Eye (tissue), 1 donor: Measurements from ENCODE around the gene BUD31.
A peak's percentile ranks its signal among the peaks of the same experiment; 100 is the strongest.
"Not testable (repeated sequence)": the region's sequence is repeated elsewhere in the genome, so short reads cannot be mapped to it uniquely, and the experiment has no call there.

Source experiments
- DNase-seq: peaks from one replicate; pipeline ENCODE4 v3.0.0-alpha.2; 2015

Gene BUD31

DNA sequence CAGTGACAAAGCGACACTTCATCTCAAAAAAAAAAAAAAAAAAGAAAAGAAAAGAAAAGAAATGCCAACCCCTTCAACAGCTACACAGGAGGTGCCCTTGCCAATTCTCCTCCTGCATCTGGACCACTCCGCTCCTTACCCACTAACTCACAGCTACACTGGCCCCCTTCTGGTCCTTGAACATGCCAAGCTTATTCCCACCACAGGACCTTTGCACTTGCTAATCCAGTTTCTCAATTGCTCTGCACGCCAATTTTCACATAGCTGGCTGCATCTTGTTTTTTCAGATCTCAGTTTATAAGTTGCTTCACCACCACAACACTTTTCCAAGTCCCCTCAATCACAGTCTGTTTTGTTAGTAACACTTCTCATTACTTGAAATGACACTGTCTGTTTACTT is 5.9 kb upstream of the BUD31 start:
- no peak for DNase-seq

DNA sequence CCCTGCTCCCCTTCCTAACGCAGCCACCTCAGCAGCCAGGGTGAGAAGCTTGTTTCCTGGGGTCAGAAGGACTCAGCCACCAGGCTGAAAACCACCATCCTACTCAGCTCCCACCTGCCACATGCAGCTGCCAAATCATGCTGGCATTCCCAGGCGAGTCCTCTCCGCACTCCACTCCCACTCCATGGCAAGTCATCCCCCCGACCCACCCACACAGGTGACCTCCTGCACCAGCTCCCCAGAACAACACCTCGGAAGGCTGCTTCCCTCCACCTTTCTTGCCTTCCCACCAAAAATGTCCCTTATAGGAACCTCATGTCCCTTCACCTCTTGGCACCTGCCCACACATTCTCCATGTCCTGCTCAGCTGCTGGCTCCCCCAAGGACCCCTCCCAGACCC is 5.0 kb upstream of the BUD31 start:
- no peak for DNase-seq

DNA sequence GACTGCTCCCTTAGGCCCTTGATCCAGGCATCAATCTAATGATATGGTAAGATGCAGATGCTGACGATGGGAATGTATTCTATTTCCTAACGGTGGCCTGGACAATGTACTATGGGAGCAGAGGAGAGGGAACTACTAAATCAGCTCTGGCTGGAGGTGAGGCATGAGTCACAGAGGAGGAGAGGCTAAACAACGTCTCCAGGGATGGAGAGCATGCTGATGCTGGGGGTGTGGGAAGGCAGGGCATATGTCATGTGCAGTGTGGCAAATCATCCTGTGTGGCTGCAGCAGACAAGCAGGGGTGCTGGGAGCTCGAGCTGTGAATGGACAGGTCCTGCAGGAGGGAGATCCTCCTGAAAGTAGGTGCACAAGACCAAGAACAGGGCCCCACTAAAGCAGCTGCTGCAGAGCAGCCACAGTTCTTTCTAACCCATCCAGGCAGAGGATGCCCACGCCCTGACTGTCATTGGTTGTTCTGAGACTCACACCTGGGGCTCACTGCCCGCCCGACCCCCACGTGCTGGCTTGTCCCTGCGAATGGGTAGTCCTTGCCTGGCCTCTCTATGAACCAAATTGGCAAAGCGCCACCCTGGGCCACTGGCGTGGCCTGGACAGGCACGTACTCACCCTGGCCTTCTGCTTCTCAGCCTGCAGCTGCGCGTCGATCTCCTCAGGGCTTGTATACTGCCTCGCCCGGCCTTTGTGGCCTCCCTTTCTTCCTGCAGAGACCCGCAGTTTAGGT is 4.4 kb upstream of the BUD31 start:
- no peak for DNase-seq

DNA sequence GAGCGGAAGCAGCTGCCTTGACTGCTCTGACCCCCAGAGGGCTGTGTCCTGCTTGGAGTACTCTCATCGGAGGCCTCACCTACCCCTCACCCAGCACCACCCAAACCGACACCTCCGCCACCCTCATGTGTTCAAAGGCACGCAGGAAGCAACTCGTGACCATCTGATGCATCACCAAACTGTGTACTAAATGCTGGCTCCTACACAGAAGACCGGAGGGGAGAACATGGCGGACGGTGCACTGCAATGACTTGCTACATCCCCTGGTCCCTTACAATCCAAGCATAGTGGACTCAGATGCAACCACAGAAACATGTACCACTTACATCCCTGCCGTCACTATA is 3.8 kb upstream of the BUD31 start:
- no peak for DNase-seq

DNA sequence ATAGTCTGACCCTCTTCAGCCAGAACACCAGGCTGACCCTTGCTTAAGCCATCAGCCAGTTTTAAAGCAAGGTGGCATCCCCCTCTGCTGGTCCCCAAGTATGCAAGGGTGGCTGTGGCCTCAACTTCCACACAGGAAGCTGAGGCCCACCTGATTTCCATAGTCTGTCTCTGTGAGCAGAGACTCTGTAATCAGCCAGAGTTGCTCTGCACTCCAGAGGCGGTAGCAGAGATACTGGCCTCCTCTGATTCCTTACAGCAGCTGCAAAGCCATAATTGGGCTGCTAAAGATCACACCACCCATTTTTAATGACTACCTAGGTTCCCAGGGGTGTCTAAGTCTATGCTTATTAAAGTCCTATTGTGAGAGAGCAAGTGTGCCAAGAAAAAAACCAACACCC is 2.2 kb upstream of the BUD31 start:
- DNase-seq = no peak

DNA sequence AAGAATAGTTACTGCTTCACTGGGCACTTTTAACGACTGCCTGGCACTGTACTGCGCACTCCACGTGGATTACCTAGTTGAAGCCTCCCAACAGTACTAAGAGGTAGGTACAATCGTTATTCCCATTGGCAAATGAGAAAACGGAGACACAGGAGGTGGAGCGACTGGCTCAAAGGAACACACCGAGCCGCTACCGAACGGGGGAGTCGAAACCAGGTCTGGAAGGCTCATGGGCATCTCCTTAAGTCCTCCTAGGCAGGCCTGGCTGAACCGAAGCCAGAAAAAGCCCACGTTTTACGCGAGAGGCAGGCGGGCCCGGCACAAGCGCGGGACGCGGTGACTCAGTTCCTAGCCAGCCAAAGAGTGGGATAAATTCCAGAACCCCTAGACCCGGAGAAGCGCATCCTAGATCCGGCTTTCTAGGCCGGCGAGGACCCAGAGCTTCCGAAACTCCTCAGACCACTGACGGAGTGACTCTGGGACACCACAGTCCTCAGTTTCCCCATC is 844 bp upstream of the BUD31 start:
- no peak for DNase-seq

DNA sequence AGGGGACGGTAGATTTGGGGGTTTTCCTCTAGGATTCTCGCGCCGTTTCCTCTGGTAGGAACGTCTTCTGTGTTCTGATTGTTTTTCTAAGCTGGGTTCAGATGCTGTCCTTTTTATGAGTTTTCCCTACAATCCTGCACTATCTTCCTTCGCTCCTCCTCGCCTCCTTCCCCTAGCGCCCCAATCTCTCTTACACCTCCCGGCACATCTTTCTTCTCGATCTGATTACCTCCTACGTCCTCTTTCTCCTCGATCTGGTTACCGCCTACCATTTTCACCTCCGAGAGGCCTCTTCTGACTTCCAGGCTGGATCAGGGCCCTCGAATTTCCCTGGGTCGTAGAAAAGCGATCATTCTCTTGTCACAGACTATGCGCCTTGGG is 413 bp downstream of the BUD31 start:
- DNase-seq = no peak

DNA sequence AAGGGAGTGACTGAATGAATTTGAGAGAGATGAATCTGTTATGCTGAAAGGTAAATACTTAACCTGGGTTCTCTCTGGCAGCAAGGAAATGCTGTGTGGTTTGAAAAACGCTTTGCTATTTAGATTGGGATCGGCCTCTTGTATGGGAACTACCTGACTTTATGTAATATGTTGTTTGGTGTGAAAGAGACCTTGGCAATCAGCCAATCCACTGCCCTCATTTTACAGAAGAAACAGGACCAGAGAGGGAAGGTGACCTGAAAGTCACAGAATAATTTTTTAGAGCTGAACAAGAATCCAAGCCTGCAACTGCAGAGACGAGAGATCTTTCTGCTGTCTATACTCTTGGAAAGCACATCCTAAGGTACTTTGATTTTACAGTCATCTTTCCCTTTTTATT is 1.0 kb downstream of the BUD31 start:
- no peak for DNase-seq

DNA sequence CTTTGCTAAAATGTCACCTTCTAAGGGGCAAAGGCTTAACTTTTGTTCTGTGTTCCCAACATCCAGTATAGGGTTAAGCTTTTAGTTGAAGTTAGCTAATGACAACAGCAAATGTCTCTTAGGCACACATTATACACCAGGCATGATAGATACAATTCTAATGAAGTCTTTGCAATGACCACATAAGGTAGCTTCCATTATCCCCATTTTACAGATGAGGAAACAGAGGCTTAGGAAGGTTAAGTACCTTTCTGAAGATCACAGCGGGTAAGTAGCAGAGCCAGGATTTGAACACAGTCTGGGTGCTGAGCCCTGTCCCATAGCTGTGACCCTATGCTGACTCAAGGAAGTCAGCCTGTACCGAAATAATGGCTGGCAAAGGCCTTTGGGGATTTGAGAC is 1.9 kb downstream of the BUD31 start:
- no peak for DNase-seq

DNA sequence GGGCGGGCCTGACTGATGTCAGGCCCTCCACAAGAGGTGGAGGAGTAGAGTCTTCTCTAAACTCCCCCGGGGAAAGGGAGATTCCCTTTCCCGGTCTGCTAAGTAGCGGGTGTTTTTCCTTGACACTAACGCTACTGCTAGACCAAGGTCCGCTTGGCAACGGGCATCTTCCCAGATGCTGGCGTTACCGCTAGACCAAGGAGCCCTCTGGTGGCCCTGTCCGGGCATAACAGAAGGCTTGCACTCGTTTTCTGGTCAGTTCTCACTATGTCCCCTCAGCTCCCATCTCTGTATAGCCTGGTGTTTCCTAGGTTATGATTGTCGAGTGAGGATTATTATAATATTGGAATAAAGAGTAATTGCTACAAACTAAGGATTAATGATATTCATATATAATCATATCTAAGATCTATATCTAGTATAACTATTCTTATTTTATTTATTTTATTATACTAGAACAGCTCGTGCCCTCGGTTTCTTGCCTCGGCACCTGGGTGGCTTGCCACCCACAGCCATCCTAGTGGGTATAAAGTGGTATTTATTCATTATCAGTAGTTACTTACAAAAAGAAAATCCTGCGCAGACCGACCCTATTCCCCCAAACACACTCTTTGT is 6.9 kb downstream of the BUD31 start:
- peak; percentile 42 for DNase-seq

DNA sequence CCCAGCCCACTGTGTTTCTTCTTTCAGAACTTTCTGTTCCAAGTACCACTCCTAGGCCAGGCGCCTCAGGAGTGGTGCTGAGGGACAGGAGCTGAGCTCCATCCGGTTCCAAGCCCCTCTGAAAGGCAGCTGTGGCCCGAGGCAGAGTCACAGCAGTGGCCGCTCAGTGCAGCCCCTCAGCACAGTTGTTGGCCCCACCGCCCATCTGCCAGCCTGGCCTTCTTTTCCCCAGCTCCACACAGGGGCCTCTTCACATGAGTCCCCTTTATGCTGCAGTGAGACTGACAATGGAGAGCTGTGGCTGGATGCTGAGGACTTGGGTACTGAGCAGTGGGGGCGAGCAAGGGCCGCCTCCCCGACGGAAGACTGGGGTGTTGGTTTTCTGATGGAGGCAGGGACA is 9.5 kb downstream of the BUD31 start:
- no peak for DNase-seq

DNA sequence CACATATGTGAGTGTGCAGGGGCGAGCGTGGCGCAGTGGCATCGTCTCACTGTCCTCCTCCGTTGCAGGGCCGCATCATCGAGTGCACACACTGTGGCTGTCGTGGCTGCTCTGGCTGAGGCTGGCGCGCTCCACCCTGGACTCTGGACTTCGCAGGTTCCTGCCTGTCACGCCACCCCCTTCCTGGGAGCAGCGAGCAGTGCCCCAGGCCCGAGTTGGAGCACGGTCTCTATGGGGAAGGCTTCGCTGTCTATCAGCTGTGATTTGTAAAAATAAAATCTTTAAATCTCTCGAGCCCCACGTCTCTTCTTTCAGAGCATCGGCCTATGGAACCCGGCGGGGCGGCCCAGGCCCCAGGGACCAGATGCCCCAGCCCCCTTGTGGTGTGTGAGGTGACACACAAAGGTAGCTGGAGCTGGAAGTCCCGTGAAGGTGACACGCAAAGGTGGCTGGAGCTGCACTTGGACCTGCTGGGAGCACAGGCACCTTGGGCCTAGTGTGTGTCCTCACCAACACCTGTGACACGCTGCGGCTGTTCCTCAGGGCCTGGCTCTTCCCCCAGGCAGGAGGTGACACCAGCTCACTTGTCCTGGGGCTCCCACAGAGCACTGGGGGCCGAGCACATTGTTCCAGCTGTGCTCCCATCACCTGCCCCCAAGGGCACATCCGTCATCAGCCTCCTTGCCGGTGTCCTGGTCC is 10.7 kb downstream of the BUD31 start:
- DNase-seq = no peak

DNA sequence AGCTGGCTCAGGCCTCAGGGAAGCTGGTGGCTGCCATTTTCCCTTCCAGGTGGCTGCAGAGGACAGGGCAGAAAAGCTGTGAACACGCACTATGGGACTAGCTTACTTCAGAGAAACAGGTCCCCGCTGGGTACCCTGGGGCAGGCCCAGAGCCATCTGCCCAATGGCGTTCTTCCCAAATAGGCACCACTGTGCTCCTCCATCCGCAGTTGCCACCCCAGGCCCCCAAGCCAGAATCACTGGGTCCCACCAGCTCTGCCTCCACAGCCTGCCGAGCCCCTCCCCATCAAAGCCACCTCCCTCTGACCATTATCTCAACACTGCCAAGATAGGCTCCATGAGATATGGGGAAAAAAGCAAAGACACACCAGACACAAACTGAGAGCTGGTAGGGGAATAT is 11.4 kb downstream of the BUD31 start:
- no peak for DNase-seq

DNA sequence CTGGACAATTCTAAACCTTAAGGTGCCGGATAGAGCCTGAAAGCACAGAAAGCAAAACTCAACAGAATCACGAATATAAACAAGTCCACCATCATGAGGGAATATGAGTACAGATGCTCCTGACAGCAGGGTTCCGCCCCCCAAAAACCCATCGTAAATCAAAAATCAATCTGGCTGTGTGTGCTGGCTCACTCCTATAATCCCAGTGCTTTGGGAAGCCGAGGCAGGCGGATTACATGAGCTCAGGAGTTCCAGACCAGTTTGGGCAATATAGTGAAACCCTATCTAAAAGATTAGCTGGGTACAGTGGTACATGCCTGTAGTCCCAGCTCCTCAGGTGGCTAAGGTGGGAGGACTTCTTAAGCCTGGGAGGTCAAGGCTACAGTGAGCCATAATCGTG is 12.2 kb downstream of the BUD31 start:
- no peak for DNase-seq

DNA sequence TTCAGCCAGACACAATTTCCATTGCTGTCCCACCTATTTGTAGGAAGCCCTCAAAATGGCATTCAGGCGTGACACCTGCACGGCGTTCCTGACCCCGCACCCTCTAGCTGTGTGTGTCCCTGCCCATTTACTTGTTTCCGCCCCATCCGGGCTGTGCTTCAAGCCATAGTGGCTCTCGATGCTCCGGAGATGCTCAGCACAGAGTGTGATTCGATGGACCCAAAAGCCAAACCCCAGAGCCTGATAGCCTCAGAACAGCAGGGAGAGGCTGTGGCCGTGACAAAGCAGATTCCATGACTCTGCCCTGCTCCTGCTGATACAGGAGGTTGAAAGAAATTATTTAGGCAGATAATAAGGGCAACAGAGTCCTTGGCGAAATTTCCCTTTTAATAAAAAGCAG is 13.4 kb downstream of the BUD31 start:
- no peak for DNase-seq

DNA sequence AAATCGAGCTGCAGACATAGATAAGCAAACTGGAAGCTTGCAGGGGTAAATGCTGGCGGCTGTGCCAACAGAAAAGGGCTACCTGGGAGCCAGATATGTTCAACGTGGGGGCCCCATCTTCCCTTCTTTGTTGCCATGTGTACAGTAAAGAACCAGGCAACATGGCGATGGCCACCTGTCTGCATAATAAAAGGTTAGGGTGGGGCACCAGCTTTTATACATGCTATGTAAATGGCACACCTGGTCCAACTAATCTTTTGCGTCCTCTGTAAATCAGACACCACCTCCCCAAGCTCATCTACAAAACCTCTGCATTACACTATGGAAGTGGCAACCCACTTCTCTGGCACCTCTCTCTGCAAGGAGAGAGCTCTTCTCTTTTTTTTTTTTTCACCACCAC is 13.9 kb downstream of the BUD31 start:
- no peak for DNase-seq

DNA sequence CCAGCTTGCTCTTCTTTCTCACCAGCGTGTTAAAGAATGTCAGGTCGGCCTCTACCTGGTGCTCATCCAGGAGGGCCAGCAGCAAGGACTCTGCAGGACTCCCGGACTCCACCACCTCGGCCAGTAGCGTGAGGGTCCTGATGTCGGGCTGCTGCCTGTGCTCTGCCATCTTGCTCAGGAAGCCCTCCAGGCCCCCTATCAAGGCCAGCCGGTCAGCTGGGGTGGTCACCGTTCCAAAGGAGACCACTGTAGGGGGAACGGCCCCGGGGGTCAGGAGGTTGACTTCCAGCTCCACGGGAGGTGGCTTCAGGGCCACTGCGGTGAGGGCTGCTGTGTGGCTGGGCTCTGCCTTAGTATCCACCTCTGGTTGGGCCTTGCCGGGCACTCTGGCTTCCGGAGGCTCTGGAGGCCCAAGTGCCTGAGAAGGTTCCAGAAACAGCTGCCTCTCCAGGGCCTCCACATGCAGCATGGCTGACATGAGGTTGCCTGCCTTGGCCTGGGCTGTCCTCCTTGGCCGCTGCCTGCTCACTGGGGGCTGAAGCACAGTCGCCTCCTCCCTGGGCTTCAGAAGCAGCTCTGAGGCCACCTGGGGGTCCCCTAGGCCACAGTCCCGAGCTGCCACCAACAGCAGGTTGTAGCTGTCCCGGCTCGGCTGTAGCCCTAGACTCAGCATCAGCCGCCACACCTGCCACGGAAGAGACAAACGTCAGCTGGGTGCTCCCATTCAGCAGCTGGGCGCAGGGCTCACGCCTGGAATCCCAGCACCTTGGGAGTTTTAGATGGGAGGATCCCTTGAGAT is 16.4 kb downstream of the BUD31 start:
- DNase-seq = no peak

DNA sequence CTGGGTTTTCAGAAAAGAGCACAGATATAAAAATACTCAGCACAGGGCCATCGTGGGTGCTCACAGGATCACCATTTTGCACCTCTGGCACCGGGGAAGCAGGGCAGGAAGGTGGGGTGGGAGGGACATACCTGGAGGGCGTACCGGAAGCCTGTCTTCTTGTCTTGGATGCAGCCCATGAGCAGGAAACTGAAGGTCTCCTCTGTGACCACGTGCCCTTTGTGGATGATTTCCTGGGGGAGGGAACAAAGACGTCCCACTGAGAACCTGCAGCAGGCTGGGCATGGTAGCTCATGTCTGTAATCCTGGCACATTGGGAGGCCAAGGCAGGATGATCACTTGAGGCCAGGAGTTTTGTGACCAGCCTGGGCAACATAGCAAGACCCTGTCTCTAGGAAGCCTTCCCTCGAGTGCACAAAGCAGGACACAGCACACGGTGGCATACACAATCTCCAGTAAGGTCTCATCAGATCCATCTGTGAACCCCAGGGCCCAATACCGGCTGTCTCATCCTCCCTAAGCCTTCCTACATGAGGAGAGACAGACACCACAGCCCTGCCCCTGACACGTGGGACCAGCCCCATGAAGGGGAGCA is 20.3 kb downstream of the BUD31 start:
- DNase-seq = no peak

DNA sequence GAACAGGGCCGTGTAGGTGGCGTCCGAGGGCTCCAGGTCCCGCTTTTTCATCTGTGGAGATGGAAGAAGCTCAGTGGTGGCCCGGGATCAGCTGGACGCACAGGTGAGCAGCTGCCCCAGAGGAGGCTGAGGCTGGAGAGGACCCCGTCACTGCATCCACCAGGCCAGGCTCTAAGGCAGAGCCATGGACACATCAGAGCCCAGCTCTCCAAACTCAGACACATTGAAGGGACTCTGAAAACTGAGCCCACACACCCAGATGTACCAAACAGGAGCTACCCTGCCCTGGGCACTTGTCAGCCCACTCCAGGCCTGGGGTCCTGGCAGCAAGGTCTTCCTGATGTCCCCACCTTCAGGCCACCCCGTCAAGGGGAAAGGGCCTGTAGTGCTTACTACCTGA is 21.0 kb downstream of the BUD31 start:
- no peak for DNase-seq

DNA sequence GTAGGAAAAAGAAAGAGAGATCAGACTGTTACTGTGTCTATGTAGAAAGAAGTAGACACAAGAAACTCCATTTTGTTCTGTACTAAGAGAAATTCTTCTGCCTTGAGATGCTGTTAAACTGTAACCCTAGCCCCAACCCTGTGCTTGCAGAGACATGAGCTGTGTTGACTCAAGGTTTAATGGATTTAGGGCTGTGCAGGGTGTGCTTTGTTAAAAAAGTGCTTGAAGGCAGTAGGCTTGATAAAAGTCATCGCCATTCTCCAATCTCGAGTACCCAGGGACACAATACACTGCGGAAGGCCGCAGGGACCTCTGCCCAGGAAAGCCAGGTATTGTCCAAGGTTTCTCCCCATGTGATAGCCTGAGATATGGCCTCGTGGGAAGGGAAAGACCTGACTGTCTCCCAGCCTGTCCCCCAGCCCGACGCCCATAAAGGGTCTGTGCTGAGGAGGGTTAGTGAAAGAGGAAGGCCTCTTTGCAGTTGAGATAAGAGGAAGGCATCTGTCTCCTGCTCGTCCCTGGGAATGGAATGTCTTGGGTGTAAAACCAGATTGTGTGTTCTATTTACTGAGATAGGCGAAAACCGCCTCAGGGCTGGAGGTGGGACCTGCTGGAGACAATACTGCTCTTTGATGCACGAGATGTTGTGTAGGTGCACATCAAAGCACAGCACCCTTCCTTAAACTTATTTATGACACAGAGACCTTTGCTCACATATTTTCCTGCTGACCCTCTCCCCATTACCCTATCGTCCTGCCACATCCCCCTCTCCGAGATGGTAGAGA is 23.2 kb downstream of the BUD31 start:
- DNase-seq = not testable (repeated sequence)

DNA sequence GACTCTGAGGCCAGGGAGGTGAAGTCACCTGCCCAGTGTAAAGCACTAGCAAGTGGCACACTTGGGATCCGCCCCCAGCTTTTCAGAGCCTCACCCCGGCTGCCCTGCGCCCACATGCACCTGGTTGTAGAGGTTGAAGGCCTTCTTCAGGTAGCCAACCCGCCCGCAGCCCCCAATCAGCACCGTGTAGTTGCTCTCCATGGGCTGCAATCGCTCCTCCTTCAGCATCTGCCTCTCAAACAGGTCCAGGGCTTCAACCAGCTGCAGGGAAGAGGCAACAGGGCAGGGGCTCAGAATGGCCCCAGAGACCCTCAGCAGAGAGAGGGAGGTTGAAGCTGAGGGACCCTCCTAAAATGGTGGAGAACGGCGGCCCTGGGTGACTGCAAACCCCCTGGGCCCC is 24.4 kb downstream of the BUD31 start:
- no peak for DNase-seq

DNA sequence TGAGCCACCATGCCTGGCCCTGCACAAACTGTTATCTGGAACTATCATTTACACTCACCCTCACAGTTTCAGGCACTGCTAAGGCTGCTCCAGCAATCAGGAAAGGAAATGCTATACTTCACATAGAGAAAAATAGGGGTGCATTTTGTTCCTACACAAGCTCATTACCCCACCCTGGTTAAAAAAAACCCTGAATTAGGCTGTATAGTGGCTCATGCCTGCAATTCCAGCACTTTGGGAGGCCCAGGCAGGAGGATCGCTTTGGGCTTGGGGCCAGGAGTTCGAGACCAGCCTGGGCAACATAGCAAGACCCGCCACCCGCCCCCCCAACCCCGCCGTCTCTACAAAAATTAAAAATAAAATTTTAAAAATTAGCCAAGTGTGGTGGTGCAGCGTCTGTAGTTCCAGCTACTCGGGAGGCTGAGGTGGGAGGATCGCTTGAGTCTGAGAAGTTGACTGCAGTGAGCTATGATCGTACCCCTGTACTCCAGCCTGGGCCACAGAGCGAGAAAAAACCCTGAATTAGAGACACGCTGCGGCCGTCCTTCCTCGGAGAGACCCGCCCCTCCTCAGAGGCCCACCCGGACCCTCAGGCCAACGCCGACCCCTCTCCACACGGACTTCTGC is 29.3 kb downstream of the BUD31 start:
- no peak for DNase-seq
